ENCODE measurements around the gene TINCR.

GRCh38 chr19:5615756-5616327 lies 48.1 kb upstream of the TINCR start:
- TF ChIP-seq, protein P1, sequence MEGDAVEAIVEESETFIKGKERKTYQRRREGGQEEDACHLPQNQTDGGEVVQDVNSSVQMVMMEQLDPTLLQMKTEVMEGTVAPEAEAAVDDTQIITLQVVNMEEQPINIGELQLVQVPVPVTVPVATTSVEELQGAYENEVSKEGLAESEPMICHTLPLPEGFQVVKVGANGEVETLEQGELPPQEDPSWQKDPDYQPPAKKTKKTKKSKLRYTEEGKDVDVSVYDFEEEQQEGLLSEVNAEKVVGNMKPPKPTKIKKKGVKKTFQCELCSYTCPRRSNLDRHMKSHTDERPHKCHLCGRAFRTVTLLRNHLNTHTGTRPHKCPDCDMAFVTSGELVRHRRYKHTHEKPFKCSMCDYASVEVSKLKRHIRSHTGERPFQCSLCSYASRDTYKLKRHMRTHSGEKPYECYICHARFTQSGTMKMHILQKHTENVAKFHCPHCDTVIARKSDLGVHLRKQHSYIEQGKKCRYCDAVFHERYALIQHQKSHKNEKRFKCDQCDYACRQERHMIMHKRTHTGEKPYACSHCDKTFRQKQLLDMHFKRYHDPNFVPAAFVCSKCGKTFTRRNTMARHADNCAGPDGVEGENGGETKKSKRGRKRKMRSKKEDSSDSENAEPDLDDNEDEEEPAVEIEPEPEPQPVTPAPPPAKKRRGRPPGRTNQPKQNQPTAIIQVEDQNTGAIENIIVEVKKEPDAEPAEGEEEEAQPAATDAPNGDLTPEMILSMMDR (IDR thresholded peaks at IDR 0.05), result no peak
- TF ChIP-seq POLR2AphosphoS5 (IDR thresholded peaks at IDR 0.05), result no peak
- no peak for TF ChIP-seq EP300 (IDR thresholded peaks at IDR 0.05)

All from gastroesophageal sphincter (tissue), 3 donors.